HepG2 (cell line): ENCODE data around the gene ZNF846. TPM values are rescaled to one million over a fixed set of nuclear protein-coding genes. Genes with fewer than 3 reads are reported as not detected.

Experiments used
- BHLHE40 ChIP-seq: IDR thresholded peaks from 2 replicates; pipeline ENCODE4 v1.6.1; 2011; ENCODE audit warnings: low read length, improper control_type of control experiment
- CBFB ChIP-seq: sonication (generic); formaldehyde crosslinking; IDR thresholded peaks from 2 replicates; pipeline ENCODE4 v1.4.0; 2020; ENCODE audit warnings: missing genetic modification reagents
- CCDC6 ChIP-seq: sonication (generic); formaldehyde crosslinking; IDR thresholded peaks from 2 replicates; pipeline ENCODE4 v1.8.1; 2022; ENCODE audit warnings: mild to moderate bottlenecking, missing genetic modification reagents, moderate library complexity
- GABPA ChIP-seq, 2 experiments: IDR thresholded peaks; 2 replicates each; pipeline ENCODE4 v1.6.1; 2011 to 2016; ENCODE audit warnings: low read depth in 2 of 2, low read length in 1 of 2, missing biosample characterization in 1 of 2, missing genetic modification characterization in 1 of 2
- HNF1B ChIP-seq: sonication (generic); formaldehyde crosslinking; IDR thresholded peaks from 2 replicates; pipeline ENCODE4 v1.5.1; 2020; ENCODE audit warnings: mild to moderate bottlenecking, moderate library complexity, missing genetic modification reagents
- MTA1 ChIP-seq: sonication (generic); formaldehyde crosslinking; IDR thresholded peaks from 2 replicates; pipeline ENCODE4 v1.4.0; 2020; ENCODE audit warnings: missing genetic modification reagents, mild to moderate bottlenecking, borderline replicate concordance
- RCOR2 ChIP-seq: IDR thresholded peaks from 2 replicates; pipeline ENCODE4 v1.6.1; 2016; ENCODE audit warnings: missing biosample characterization, missing genetic modification reagents
- SMAD3 ChIP-seq: sonication (generic); formaldehyde crosslinking; IDR thresholded peaks from 2 replicates; pipeline ENCODE4 v1.4.0; 2020; ENCODE audit warnings: missing genetic modification reagents
- SOX13 ChIP-seq, 3 experiments: fragments of 450-650 bp in 1 of 3; sonication (generic) in 1 of 3; formaldehyde crosslinking in 1 of 3; IDR thresholded peaks in 2 of 3; conservative IDR thresholded peaks in 1 of 3; 2 replicates each; pipeline versions ENCODE4 v1.5.0 to v1.6.1; 2016 to 2020; ENCODE audit warnings: antibody characterized with exemption in 1 of 3, mild to moderate bottlenecking in 1 of 3, missing compliant biosample characterization in 1 of 3, missing genetic modification reagents in 1 of 3, moderate library complexity in 1 of 3
- ZNF124 ChIP-seq: sonication (generic); formaldehyde crosslinking; IDR thresholded peaks from 2 replicates; pipeline ENCODE4 v1.4.0; 2020; ENCODE audit warnings: missing genetic modification reagents
- ZNF431 ChIP-seq: sonication (generic); formaldehyde crosslinking; IDR thresholded peaks from 2 replicates; pipeline ENCODE4 v1.9.0; 2022; ENCODE audit warnings: missing genetic modification reagents, low read depth, mild to moderate bottlenecking, borderline replicate concordance
- ZNF446 ChIP-seq: sonication (generic); formaldehyde crosslinking; IDR thresholded peaks from 2 replicates; pipeline ENCODE4 v1.5.0; 2020; ENCODE audit warnings: mild to moderate bottlenecking, missing genetic modification reagents
- ZNF569 ChIP-seq: sonication (generic); formaldehyde crosslinking; IDR thresholded peaks from 2 replicates; pipeline ENCODE4 v1.5.0; 2020; ENCODE audit warnings: mild to moderate bottlenecking, missing genetic modification reagents, moderate library complexity, borderline replicate concordance
- polyA plus RNA-seq, 8 experiments: library from polyadenylated mRNA; depleted of rRNA in 3 of 8; stranded (reverse) in 7 of 8; unstranded in 1 of 8; fragments of >200 nt; fragmentation: Illumina TruSeq in 4 of 8; extraction: Trizol in 4 of 8; gene quantifications; 2 replicates each; pipeline versions ENCODE4 v1.2.1 to v1.2.3, GENCODE V29; 2011 to 2016; ENCODE audit warnings: low read depth in 4 of 8, missing spikeins in 1 of 8, mixed read lengths in 1 of 8; ENCODE audit not compliant: insufficient read depth in 1 of 8
- total RNA-seq, 5 experiments: library from RNA; depleted of rRNA; stranded (reverse); fragments of >200 nt; fragmentation: Illumina TruSeq; extraction: Trizol; gene quantifications; 2 replicates each; pipeline ENCODE4 v1.2.3, GENCODE V29; 2016; ENCODE audit warnings: low read depth in 1 of 5
- TF ChIP-seq, protein P1 (sequence below): sonication (generic); formaldehyde crosslinking; IDR thresholded peaks from 2 replicates; pipeline ENCODE4 v1.4.0; 2020; ENCODE audit warnings: low read depth, mild to moderate bottlenecking, missing genetic modification reagents
- TF ChIP-seq, protein P2 (sequence below): IDR thresholded peaks from 2 replicates; pipeline ENCODE4 v1.6.1; 2016; ENCODE audit warnings: missing compliant biosample characterization, missing genetic modification reagents, borderline replicate concordance
- TF ChIP-seq, protein P3 (sequence below): sonication (generic); formaldehyde crosslinking; IDR thresholded peaks from 2 replicates; pipeline ENCODE4 v1.5.0; 2020; ENCODE audit warnings: mild to moderate bottlenecking, low read depth, missing genetic modification reagents, borderline replicate concordance
- TF ChIP-seq, protein P4 (sequence below): sonication (generic); formaldehyde crosslinking; IDR thresholded peaks from 2 replicates; pipeline ENCODE4 v1.5.0; 2020; ENCODE audit warnings: missing genetic modification reagents

ZNF846 gene
- total and polyA plus RNA-seq, 2 of the 13 experiments (the other 11 are each of a cell fraction or from before 2014, with no cell fraction given) = 4.8 to 5.4 TPM

GRCh38 chr19:9785367-9786331, 17.1 kb upstream of the ZNF846 start (continued):
- TF ChIP-seq, protein P1, sequence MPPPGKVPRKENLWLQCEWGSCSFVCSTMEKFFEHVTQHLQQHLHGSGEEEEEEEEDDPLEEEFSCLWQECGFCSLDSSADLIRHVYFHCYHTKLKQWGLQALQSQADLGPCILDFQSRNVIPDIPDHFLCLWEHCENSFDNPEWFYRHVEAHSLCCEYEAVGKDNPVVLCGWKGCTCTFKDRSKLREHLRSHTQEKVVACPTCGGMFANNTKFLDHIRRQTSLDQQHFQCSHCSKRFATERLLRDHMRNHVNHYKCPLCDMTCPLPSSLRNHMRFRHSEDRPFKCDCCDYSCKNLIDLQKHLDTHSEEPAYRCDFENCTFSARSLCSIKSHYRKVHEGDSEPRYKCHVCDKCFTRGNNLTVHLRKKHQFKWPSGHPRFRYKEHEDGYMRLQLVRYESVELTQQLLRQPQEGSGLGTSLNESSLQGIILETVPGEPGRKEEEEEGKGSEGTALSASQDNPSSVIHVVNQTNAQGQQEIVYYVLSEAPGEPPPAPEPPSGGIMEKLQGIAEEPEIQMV = peak; percentile 37; the same call in 1 of the 2 replicates
- TF ChIP-seq SMAD3 (CRISPR knock-in tag) = no peak
- TF ChIP-seq HNF1B (CRISPR knock-in tag) = peak; percentile 84
- no peak for TF ChIP-seq MTA1 (CRISPR knock-in tag)
- TF ChIP-seq SOX13 (IDR thresholded peaks at IDR 0.05) = no peak
- TF ChIP-seq SOX13 (CRISPR knock-in tag; conservative IDR thresholded peaks at IDR 0.05 in 1 of 2, IDR thresholded peaks at IDR 0.05 in 1 of 2) = no peak; a peak in 1 of 4 replicates
- TF ChIP-seq ZNF124 = peak; percentile 24; the same call in 1 of the 2 replicates
- no peak for TF ChIP-seq CBFB (CRISPR knock-in tag)
- TF ChIP-seq ZNF569 (CRISPR knock-in tag) = no peak
- TF ChIP-seq, protein P2, sequence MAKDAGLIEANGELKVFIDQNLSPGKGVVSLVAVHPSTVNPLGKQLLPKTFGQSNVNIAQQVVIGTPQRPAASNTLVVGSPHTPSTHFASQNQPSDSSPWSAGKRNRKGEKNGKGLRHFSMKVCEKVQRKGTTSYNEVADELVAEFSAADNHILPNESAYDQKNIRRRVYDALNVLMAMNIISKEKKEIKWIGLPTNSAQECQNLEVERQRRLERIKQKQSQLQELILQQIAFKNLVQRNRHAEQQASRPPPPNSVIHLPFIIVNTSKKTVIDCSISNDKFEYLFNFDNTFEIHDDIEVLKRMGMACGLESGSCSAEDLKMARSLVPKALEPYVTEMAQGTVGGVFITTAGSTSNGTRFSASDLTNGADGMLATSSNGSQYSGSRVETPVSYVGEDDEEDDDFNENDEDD = no peak
- TF ChIP-seq, protein P3, sequence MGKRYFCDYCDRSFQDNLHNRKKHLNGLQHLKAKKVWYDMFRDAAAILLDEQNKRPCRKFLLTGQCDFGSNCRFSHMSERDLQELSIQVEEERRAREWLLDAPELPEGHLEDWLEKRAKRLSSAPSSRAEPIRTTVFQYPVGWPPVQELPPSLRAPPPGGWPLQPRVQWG (CRISPR knock-in tag) = no peak
- TF ChIP-seq RCOR2 (CRISPR knock-in tag) = no peak
- no peak; the same call in 1 of the 2 replicates for TF ChIP-seq CCDC6 (CRISPR knock-in tag)
- TF ChIP-seq ZNF446 (CRISPR knock-in tag) = 0 out of 2 replicates have a peak, but pooled peaks have one; percentile 30
- TF ChIP-seq ZNF431 (CRISPR knock-in tag) = 0 out of 2 replicates have a peak, but pooled peaks have one; percentile 31
- no peak for TF ChIP-seq GABPA (IDR thresholded peaks at IDR 0.05; ENCODE audit: low read depth, low read length)
- peak; percentile 2; the same call in 1 of the 2 replicates for TF ChIP-seq GABPA (CRISPR knock-in tag; IDR thresholded peaks at IDR 0.05; ENCODE audit: low read depth)
- TF ChIP-seq, protein P4, sequence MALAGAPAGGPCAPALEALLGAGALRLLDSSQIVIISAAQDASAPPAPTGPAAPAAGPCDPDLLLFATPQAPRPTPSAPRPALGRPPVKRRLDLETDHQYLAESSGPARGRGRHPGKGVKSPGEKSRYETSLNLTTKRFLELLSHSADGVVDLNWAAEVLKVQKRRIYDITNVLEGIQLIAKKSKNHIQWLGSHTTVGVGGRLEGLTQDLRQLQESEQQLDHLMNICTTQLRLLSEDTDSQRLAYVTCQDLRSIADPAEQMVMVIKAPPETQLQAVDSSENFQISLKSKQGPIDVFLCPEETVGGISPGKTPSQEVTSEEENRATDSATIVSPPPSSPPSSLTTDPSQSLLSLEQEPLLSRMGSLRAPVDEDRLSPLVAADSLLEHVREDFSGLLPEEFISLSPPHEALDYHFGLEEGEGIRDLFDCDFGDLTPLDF (CRISPR knock-in tag) = no peak
- TF ChIP-seq BHLHE40 = no peak
